ENCODE data around the gene NUDT15.
"Not testable (repeated sequence)": the region's sequence is repeated elsewhere in the genome, so short reads cannot be mapped to it uniquely, and the experiment has no call there.

The NUDT15 gene

DNA sequence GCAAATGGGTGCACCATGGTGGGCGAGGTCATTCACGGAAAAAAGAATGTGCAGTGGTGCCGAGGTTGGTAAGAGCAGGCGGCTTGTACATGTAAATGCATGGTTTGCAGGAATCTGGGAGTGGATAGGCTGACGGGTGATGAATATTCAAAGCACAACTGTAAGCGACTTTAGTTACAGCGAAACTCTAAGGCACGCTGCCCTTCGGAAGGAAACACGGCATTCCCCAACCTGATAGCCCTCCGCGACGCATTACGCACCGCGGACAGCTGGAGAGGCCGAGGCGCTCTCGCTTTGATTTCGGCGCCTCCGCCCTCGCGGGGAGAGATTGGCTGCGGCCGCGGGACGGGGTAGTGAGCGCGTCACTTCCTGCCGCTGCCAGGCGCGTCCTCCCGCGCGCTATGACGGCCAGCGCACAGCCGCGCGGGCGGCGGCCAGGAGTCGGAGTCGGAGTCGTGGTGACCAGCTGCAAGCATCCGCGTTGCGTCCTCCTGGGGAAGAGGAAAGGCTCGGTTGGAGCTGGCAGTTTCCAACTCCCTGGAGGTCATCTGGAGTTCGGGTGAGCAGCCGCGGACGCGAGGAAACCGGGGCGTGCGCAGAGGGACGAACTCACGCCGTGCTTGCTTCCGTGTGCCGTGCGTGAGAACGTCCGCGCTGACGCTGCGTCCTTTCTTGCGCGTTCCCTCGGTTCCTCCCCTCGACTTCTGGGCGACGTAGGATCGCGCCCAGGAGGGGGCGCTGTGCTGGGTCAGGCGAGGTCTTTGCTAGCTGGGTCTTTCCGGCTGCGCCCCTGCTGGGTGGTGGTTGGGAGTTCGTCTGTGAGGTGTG, at the start of gene NUDT15:
Gene NUDT15, plus strand, starts transcription at position 381 of the 828 bp plus-strand sequence. Its CDS starts 21 bp downstream, at position 402.
- DNase-seq: peak; percentile 94

- DNase-seq: no peak
Measured at GRCh38 chr13:47990427-47990826, 47.1 kb upstream of the NUDT15 start.

DNA sequence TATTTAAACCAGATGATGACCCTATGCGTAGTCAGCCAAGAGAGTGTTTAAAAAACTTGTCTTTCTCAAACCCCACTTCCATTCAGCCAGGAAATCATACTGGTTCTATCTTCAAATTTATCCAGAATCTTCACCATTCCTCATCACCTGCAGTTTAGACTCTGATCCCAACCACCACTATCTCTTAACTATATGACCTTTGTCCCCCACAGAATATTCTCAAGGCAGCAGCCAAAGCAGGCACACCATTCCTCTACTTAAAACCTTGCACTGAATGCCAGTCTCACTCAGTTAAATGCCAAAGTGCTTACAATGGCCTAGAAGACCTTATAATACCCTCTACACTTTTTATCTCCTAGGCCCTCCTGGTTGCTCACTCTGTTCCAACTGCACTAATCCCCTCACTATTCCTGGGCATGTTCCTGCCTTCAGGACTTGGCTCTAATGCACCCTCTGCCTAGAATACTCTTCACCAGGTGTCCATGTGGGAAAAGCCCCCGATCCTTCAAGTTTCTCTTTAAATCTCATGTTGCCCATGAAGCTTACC, 46.5 kb upstream of the NUDT15 start:
- no peak for DNase-seq

GRCh38 chr13:47991859-47992258, 45.7 kb upstream of the NUDT15 start:
- DNase-seq: no peak

DNA sequence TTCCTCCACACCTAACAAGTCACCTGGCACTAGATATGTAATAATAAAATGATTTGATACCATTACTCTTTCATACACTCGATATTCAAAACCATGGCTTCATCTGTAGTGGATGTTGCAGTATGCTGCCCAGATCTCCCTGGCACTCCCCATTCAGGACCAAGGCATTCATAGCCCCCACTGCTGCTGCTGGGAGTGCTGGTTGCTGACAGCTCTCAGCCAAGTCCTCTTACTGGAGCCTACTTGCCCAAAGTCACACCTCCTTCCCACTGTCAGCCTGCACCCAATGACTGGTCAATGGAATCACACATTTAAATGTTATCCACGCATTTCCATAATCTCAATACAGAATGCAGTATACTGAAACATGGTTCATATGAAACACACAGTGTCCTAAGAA, 40.1 kb upstream of the NUDT15 start:
- no peak for DNase-seq

DNA sequence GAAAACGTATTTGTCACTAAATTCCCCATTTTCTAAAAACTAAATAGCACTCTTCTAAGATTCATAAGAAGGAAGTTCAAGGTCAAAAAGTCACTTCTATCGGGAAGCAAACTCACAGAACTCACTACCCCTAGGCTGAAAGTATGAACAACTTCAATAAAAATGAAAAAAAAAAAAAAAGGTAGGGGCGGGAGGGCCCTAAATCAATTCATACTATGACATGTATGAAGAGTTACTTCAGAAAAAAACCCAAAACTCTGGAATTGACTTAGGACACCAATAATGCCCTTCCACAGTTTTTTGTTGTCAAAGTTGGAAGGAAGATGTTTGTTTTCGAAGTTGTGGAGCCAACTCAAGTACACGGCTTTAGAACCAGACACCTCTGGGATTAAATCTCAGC, 37.6 kb upstream of the NUDT15 start:
- no peak for DNase-seq

DNA sequence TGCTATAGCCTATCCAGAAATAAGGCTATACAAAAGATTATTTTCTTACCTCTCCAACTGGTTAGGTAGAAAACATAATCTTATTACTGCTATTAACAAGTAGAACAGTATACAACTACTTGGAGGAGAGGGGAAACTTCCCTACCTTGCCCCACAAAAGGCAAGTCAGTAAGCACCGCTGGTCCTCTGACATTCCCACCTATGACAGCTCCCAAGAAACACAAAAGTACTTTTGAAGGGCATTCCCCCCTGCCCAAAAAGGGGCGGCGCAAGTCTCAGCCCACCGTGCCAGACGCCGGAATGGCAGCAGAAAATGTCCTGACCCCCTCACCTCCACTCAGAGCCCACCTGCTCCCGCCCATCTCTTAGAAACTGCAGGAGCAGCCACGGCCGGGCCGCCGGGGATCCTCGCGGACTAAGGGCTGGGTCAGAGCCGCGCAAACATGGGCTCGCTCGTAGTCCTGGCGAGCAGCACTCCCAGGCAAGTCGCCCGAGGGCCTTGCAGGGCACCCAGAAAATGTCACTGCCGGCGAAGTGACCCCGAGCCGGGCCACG, 36.9 kb upstream of the NUDT15 start:
- DNase-seq: no peak

- peak; percentile 86 for DNase-seq
Measured at GRCh38 chr13:48001114-48001881, 36.2 kb upstream of the NUDT15 start, which contains the start of gene SUCLA2. Gene SUCLA2 (minus strand): TSS chr13:48001273. CDS start chr13:48001269, 4 bp downstream.

GRCh38 chr13:48001999-48002398, 35.5 kb upstream of the NUDT15 start:
- DNase-seq: not testable (repeated sequence)

GRCh38 chr13:48004201-48004600, 33.3 kb upstream of the NUDT15 start:
- no peak for DNase-seq

GRCh38 chr13:48006396-48006795, 31.1 kb upstream of the NUDT15 start:
- no peak for DNase-seq

DNA sequence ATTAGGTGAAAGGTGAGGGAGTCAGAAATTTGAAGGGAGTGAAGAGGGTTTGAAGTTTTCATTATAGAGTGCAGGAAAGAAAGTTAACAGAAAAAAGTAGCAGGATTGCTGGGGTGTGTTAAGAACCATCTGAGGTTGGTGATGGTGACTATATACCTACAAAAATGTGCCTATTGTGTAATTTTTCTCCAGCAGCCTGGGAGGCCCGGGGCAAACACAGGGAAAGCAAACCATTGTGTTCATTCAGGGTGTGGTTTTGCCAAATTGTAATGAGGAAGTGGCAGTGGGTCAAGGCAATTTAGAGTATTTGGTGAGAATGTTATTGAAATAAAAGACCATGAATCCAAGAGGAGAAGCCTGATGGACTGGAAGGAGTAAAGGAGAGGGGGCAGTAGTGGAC, 28.2 kb upstream of the NUDT15 start:
- DNase-seq: peak; percentile 25

GRCh38 chr13:48010698-48011097, 26.8 kb upstream of the NUDT15 start:
- DNase-seq: no peak

GRCh38 chr13:48012668-48013067, 24.9 kb upstream of the NUDT15 start:
- DNase-seq: no peak

DNA sequence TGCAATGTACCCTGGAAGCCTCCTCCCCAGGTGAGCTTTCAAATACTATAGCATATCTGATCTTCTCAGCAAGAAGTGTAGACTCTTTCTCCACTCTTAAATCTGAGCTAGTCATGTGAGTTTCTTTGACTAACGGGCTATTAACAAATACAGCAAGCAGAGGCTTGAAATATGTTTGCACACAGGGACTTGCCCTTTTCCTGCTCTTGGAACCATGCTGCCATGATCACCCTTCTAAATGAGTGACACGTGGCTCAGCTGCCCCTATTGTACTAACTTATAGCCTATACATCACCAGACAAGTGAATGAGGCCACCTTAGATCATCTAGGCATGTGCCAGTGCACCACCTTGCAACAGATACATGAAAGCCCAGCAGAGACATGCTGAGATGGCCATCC, 23.2 kb upstream of the NUDT15 start:
- DNase-seq: no peak

DNA sequence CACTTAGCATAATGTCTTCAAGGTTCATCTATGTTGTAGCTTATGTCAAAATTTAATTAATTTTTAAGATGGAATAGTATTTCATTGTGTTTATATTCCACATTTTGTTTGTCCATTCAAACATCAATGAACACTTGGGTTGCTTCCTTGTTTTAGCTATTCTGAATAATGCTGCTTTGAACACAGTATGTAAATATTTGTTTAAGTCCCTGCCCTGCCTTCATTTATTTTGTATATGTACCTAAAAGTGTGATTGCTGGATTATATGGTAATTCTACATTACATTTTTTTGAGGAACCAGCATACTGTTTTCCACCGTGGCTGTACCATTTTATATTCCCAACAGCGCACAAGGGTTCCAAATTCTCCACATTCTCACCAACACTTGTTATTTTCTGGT, 18.9 kb upstream of the NUDT15 start:
- no peak for DNase-seq

DNA sequence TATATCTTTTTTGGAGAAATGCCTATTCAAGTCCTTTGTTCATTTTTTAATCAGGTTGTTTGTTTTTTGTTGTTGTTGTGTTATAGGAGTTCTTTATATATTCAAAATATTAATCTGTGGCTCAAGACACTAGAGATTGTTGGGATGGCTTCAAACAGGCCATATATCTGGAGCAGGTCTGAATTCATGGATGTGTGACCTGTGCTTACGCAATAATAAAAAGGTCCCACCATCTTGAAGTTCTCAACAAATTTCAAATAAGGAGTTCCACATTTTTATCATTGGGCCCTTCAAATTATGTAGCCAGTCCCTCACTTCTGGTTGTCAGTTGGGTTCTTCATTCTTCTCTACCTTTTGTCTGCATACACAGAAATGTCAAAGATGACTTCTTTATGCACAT, 17.7 kb upstream of the NUDT15 start:
- no peak for DNase-seq

- no peak for DNase-seq
Measured at GRCh38 chr13:48028066-48028465, 9.5 kb upstream of the NUDT15 start.

GRCh38 chr13:48029859-48030258, 7.7 kb upstream of the NUDT15 start:
- DNase-seq: no peak

- DNase-seq: no peak
Measured at GRCh38 chr13:48038761-48039160, 1.2 kb downstream of the NUDT15 start.

DNA sequence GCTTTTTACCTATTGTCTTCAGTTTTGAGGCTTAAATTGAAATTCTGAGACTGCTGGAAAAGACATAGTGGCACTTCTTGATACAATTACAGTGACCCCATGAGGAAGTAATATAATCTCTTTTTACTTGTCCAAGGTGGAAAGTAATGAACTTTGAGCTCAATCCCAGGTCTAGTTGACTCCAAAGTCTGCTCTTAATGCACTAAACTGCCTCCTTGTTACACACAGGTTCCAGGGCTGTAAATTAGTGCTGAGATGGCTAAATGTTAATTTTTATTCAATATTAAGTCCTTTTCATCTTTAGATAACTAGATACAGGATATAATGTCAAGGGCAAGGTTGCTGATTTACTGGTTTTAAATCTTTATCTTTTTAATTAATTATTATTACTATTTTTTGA, 2.5 kb downstream of the NUDT15 start:
- DNase-seq: no peak

DNA sequence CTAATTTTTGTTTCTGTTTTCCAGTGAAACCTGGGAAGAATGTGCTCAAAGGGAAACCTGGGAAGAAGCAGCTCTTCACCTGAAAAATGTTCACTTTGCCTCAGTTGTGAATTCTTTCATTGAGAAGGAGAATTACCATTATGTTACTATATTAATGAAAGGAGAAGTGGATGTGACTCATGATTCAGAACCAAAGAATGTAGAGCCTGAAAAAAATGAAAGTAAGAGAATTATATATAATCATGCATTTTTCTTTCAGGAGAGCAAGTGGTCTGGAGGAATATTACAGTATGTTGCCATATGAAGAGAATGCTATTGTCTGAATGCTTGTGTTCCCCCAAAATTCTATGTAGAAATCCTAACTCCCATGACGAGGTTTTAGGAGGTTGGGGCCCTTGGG, 3.4 kb downstream of the NUDT15 start:
- DNase-seq: no peak

- DNase-seq: no peak
Measured at GRCh38 chr13:48042894-48043293, 5.4 kb downstream of the NUDT15 start.

Measured in kidney glomerular epithelial cell (primary cell).